ENCODE results near the gene PREX1.

DNA sequence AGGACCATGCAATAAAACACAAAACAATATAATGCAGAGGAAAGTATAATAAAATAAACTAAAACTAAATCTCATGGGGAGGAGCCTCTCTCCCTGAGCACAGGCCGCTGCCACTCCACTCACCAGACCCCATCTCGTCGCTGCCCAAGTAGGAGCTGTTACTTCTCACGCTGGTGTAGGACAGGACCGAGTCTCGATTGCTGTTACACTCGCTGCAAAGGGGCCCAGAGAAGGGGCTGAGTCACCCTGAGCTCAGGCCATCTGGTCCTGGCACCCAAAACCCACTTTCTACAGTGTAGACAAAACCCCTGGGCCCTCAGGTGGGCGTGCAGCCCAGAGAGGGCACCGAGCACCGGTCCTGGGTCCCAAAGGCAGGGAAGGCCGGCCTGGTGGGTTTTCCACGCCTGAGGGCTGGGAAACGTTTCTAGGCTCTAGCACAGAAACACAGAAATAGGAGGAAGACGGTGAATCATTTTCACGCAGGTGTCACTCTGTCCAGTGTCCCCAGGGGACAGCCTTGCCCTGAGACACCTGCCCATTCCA, 183.4 kb downstream of the PREX1 start:
- TF ChIP-seq POLR2A (IDR thresholded peaks at IDR 0.05) (no peak), POLR2AphosphoS5 (IDR thresholded peaks at IDR 0.05) (peak in 1 of 3 donors; percentile 58)
- TF ChIP-seq, protein P1, sequence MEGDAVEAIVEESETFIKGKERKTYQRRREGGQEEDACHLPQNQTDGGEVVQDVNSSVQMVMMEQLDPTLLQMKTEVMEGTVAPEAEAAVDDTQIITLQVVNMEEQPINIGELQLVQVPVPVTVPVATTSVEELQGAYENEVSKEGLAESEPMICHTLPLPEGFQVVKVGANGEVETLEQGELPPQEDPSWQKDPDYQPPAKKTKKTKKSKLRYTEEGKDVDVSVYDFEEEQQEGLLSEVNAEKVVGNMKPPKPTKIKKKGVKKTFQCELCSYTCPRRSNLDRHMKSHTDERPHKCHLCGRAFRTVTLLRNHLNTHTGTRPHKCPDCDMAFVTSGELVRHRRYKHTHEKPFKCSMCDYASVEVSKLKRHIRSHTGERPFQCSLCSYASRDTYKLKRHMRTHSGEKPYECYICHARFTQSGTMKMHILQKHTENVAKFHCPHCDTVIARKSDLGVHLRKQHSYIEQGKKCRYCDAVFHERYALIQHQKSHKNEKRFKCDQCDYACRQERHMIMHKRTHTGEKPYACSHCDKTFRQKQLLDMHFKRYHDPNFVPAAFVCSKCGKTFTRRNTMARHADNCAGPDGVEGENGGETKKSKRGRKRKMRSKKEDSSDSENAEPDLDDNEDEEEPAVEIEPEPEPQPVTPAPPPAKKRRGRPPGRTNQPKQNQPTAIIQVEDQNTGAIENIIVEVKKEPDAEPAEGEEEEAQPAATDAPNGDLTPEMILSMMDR (IDR thresholded peaks at IDR 0.05 in 8 of 11, conservative IDR thresholded peaks at IDR 0.05 in 3 of 11) = no peak

Data from spleen (tissue), 7 donors.